ENCODE results near the gene ELP6.

Gene ELP6

GRCh38 chr3:47452453-47453215, 60.9 kb downstream of the ELP6 start:
- no peak for TF ChIP-seq TAF1 (IDR thresholded peaks at IDR 0.05; ENCODE audit: borderline replicate concordance, low read depth, low read length)
- TF ChIP-seq POLR2AphosphoS5 (IDR thresholded peaks at IDR 0.05; ENCODE audit: low read depth, low read length), result no peak
- TF ChIP-seq POLR2A (IDR thresholded peaks at IDR 0.05; ENCODE audit: low read depth, low read length), result no peak
- FAIRE-seq, result no peak
- DNase-seq (ENCODE audit: insufficient read length), result no peak
